Right ventricle myocardium superior (tissue), 1 donor: ENCODE data around the gene CACUL1. TPM values are rescaled to one million over a fixed set of nuclear protein-coding genes. Genes with fewer than 3 reads are reported as not detected.

Experiments
- ATAC-seq: fragments of 200-7000 bp; cut with Tn5 transposase; one replicate; pipeline ENCODE4 v1.9.1; 2020; ENCODE audit warnings: mild to moderate bottlenecking; ENCODE audit not compliant: poor library complexity
- DNase-seq: peaks from one replicate; pipeline ENCODE4 v3.0.0-alpha.2; 2020
- intact Hi-C: fragments of 100-400 bp; cut with DNase I; formaldehyde crosslinking; loops from one replicate; pipeline ENCODE4 v1.11.2; 2022
- total RNA-seq: library from RNA; stranded (reverse); fragmentation: NEBNext Ultra II Directional; extraction: Animal tissue kit (Norgen Biotek cat#: 25700); gene quantifications from one replicate; pipeline ENCODE4 v1.2.1, GENCODE V29; 2021
- donor health status: DM: no; HTN: yes; CAD: no; lungs with severe emphysema.

Gene CACUL1
- total RNA-seq, 1 donor from 2014 or later, result 21.4 TPM

GRCh38 chr10:118742032-118742431 lies 12.7 kb downstream of the CACUL1 start:
- DNase-seq, result no peak
- ATAC-seq, result no peak
- intact Hi-C loops, result no loop called here

GRCh38 chr10:118738406-118738805 lies 16.4 kb downstream of the CACUL1 start:
- intact Hi-C loops, result no loop called here
- ATAC-seq (no peak), DNase-seq (no peak)

- intact Hi-C loops, result no loop called here
- DNase-seq (no peak), ATAC-seq (peak; percentile 17)
Measured at GRCh38 chr10:118737603-118738302, 17.0 kb downstream of the CACUL1 start.

GRCh38 chr10:118735294-118735693 lies 19.5 kb downstream of the CACUL1 start:
- ATAC-seq (no peak), DNase-seq (no peak)
- intact Hi-C loops, result no loop called here

GRCh38 chr10:118734475-118734874 lies 20.3 kb downstream of the CACUL1 start:
- no peak for DNase-seq
- intact Hi-C loops, result no loop called here
- no peak for ATAC-seq

GRCh38 chr10:118732245-118733165 lies 22.3 kb downstream of the CACUL1 start:
- intact Hi-C loops, result no loop called here
- DNase-seq, result no peak
- ATAC-seq, result peak; percentile 38

GRCh38 chr10:118730756-118731456 lies 23.9 kb downstream of the CACUL1 start:
- no peak for DNase-seq
- intact Hi-C loops, result no loop called here
- ATAC-seq, result no peak

- DNase-seq, result no peak
- intact Hi-C loops, result no loop called here
- peak; percentile 69 for ATAC-seq
Measured at GRCh38 chr10:118729641-118730258, 25.0 kb downstream of the CACUL1 start.

GRCh38 chr10:118729200-118729599 lies 25.6 kb downstream of the CACUL1 start:
- DNase-seq, result no peak
- intact Hi-C loops, result no loop called here
- no peak for ATAC-seq

- intact Hi-C loops, result no loop called here
Measured at GRCh38 chr10:118725886-118726500, 28.8 kb downstream of the CACUL1 start.

GRCh38 chr10:118723466-118723865 lies 31.3 kb downstream of the CACUL1 start:
- no peak for ATAC-seq
- intact Hi-C loops, result no loop called here
- no peak for DNase-seq

More at GRCh38 chr10:118725886-118726500, 28.8 kb downstream of the CACUL1 start:
- ATAC-seq (peak; percentile 44), DNase-seq (no peak)

GRCh38 chr10:118721539-118721876 lies 33.3 kb downstream of the CACUL1 start:
- intact Hi-C loops, result no loop called here
- no peak for DNase-seq
- ATAC-seq, result no peak

GRCh38 chr10:118720685-118721538 lies 33.9 kb downstream of the CACUL1 start:
- peak; percentile 69 for ATAC-seq

GRCh38 chr10:118714366-118714765 lies 40.4 kb downstream of the CACUL1 start:
- ATAC-seq (no peak), DNase-seq (no peak)
- intact Hi-C loops, result no loop called here

More at GRCh38 chr10:118720685-118721538, 33.9 kb downstream of the CACUL1 start:
- DNase-seq, result no peak
- intact Hi-C loops, result no loop called here

GRCh38 chr10:118712930-118713634 lies 41.7 kb downstream of the CACUL1 start:
- ATAC-seq (no peak), DNase-seq (no peak)
- intact Hi-C loops, result no loop called here

- intact Hi-C loops, result no loop called here
- no peak for ATAC-seq
- DNase-seq, result no peak
Measured at GRCh38 chr10:118712080-118712479, 42.7 kb downstream of the CACUL1 start.

GRCh38 chr10:118710487-118710886 lies 44.3 kb downstream of the CACUL1 start:
- DNase-seq (no peak), ATAC-seq (no peak)
- intact Hi-C loops, result no loop called here
